ENCODE data around the gene XXYLT1. TPM values are rescaled to one million over a fixed set of nuclear protein-coding genes. Genes with fewer than 3 reads are reported as not detected.

The XXYLT1 gene
- total RNA-seq, 4 donors from 2014 or later, result 7.5 to 19.4 (median 10.6) TPM

- TF ChIP-seq CTCF (IDR thresholded peaks at IDR 0.05; ENCODE audit: low read depth), result no peak
These were observed 16.3 kb downstream of the XXYLT1 start for GRCh38 chr3:195254454-195255175.

- no peak for TF ChIP-seq CTCF (IDR thresholded peaks at IDR 0.05; ENCODE audit: low read depth)
These were observed 17.0 kb downstream of the XXYLT1 start for GRCh38 chr3:195253923-195254432.

- no peak for TF ChIP-seq CTCF (IDR thresholded peaks at IDR 0.05; ENCODE audit: low read depth)
These were observed 19.5 kb downstream of the XXYLT1 start for GRCh38 chr3:195251336-195252065.

GRCh38 chr3:195250473-195251251, 20.3 kb downstream of the XXYLT1 start:
- TF ChIP-seq CTCF (IDR thresholded peaks at IDR 0.05; ENCODE audit: low read depth), result no peak

- no peak for TF ChIP-seq CTCF (IDR thresholded peaks at IDR 0.05; ENCODE audit: low read depth)
These were observed 21.0 kb downstream of the XXYLT1 start for GRCh38 chr3:195249858-195250464.

GRCh38 chr3:195249057-195249770, 21.7 kb downstream of the XXYLT1 start:
- TF ChIP-seq CTCF (IDR thresholded peaks at IDR 0.05; ENCODE audit: low read depth), result no peak
